NCI-H748 treated with DMSO at 0.1 percent for 48 hours (cell line): ENCODE results near the gene PEPD.
A peak's percentile ranks its signal among the peaks of the same experiment; 100 is the strongest.

Source experiments
- DNase-seq: peaks from one replicate; lab custom pipeline; 2025; lab: John Stamatoyannopoulos, UW

Gene PEPD

GRCh38 chr19:33381101-33381500, 140.5 kb downstream of the PEPD start:
- DNase-seq: no peak

- DNase-seq: no peak
These were observed 142.3 kb downstream of the PEPD start for GRCh38 chr19:33379151-33379829.

GRCh38 chr19:33377586-33378475, 143.8 kb downstream of the PEPD start:
- DNase-seq: no peak

GRCh38 chr19:33376941-33377557, 144.5 kb downstream of the PEPD start:
- no peak for DNase-seq

- DNase-seq: no peak
These were observed 145.2 kb downstream of the PEPD start for GRCh38 chr19:33376423-33376822.

- no peak for DNase-seq
These were observed 145.8 kb downstream of the PEPD start for GRCh38 chr19:33375837-33376159.

- DNase-seq: no peak
These were observed 146.3 kb downstream of the PEPD start for GRCh38 chr19:33375156-33375836.

- DNase-seq: peak; percentile 26
These were observed 147.3 kb downstream of the PEPD start for GRCh38 chr19:33374236-33374714.

- DNase-seq: peak; percentile 84
These were observed 147.9 kb downstream of the PEPD start, which contains the start of gene CEBPG for GRCh38 chr19:33373453-33374235. TSS of gene CEBPG (plus strand) at chr19:33373709. CDS start at chr19:33379240, 5,531 bp downstream.

- no peak for DNase-seq
These were observed 150.8 kb downstream of the PEPD start for GRCh38 chr19:33370783-33371182.

GRCh38 chr19:33368074-33368864, 153.3 kb downstream of the PEPD start:
- DNase-seq: no peak

- no peak for DNase-seq
These were observed 154.7 kb downstream of the PEPD start for GRCh38 chr19:33366897-33367296.

GRCh38 chr19:33366127-33366526, 155.5 kb downstream of the PEPD start:
- DNase-seq: no peak

- DNase-seq: no peak
These were observed 155.9 kb downstream of the PEPD start for GRCh38 chr19:33365691-33366090.

GRCh38 chr19:33363476-33363875, 158.1 kb downstream of the PEPD start:
- DNase-seq: no peak

- no peak for DNase-seq
These were observed 158.9 kb downstream of the PEPD start for GRCh38 chr19:33362508-33363228.

- DNase-seq: no peak
These were observed 162.0 kb downstream of the PEPD start for GRCh38 chr19:33359581-33359980.

- no peak for DNase-seq
These were observed 163.2 kb downstream of the PEPD start for GRCh38 chr19:33358408-33358807.

- no peak for DNase-seq
These were observed 164.0 kb downstream of the PEPD start for GRCh38 chr19:33357556-33357955.

GRCh38 chr19:33355535-33355934, 166.1 kb downstream of the PEPD start:
- DNase-seq: no peak
